Stimulated activated CD4-positive, alpha-beta T cell treated with anti-CD3 and anti-CD28 coated beads, Interleukin-2, amount 100 ng/mL, for 24 hours (primary cell): ENCODE measurements around the gene SELENOF.

Experiments
- DNase-seq, 2 donors: peaks; one replicate each; pipeline ENCODE4 v3.0.0-alpha.2; 2020

SELENOF gene

DNA sequence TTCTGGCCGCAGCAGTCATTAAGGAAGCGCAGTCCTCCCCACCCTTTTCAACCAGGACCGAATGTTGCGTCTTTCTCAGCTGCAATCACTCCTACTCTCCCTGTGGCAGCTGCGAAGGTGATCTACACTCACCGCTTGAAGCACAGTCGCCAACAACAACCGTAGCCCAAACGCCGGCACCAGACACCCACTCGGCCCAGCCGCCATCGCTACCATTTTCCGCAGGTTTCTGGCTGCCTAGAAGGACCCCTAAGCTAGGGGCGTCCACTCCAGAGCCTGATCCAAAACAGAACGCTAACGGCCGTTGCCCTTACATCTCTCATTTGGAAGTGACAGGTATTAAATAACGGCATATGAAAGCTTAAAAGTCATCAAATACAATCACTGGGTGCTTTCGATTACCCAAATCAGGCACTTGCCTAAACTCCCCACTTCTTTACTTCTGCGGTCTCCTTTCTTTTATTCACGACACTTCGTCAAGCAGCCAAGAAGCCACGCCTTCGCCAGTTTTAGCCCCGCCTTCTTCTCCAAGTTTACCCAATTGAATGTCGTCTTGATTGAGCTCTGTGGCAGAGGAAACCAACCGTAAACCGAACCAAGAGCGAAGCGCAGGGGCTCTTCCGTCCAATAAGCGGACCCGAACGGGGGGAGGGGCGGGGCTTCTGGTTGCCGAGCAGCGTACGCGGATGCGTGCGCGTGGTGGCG, at the start of gene SELENOF:
SELENOF (minus strand) TSS at position 231 of the 705 bp plus-strand sequence; CDS start at position 216, 15 bp downstream.
- peak; percentile 99 to 100 for DNase-seq

DNA sequence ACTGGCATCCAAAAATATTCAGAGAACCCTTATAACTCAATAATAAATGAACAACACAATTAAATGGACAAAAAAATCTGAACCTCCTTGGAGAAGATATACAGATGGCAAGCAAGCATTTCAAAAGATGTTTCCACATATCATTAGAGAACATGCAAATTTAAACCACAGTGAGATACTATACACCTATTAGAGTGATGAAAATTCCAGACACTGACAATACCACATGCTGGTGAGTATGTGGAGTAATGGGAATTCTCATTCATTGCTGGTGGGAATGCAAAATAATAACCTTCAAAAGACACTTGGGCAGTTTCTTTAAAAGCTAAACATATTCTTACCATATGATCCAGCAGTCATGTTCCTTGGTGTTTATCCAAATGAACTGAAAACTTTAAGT, 46.6 kb upstream of the SELENOF start:
- DNase-seq = no peak

DNA sequence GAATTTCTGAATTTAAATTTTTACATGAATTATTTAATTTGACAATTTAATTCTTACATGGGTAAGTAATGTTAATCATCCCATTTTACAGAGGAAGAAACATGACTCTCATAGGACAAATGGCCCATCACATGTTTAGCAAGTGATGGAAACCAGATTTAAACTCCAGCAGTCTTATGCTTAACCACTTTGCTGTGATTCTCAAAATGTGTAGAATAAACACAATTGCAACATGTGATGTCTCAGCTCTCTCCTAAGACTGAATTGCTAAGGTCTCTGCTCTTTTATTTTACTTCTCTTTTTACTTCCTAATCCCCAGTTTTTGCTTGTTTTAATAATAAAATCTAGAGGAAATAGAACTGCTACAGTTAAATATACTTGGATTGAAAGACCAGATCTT, 43.3 kb upstream of the SELENOF start:
- no peak for DNase-seq

DNA sequence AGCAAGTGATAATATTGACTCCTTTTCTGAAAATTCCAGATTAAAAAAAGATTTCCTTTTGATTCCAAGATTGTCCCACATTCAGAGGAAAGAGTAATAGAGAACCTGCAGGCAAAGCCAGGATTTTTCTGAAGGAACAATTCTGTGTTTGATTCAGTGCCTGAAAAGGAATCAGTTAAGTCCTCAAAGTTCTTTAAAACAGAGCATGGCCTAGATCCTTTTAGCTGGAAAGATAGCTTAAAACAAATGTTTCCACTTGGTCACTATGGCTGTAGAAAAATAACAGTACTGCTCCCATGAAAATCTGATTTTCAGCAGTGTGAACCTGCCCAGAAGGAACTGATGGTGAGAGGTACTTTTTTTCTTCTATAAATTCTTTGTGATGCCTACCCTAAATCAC, 42.3 kb upstream of the SELENOF start:
- DNase-seq = no peak

DNA sequence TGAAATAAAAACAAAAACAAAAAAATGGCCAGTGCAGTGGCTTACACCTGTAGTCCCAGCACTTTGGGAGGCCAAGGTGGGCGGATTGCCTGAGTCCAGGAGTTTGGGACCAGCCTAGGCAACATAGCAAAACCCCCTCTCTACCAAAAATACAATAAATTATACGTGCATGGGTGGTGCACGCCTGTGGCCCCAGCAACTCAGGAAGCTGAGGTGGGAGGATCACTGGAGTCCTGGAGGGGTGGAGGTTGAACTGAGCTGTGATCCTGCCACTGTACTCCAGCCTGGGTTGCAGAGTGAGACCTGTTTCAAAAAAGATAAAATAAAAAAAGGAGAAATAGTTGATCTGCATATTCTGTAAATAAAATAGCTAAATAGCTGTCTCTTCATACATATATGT, 41.8 kb upstream of the SELENOF start:
- no peak for DNase-seq

DNA sequence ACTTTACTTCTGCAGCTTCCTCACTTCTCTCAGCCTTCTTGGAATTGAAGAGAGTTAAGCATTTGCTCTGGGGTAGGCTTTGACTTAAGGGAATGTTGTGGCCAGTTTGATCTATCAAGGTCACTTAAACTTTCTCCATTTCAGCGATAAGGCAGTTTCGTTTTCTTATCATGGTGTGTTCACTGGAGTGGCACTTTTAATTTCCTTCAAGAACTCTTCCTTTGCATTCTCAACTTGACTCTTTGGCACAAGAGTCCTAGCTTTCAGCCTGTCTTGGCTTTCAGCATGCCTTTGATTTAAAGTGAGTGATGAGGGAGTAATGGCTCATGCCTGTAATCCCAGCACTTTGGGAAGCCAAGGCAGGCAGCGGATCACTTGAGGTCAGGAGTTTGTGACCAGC, 39.2 kb upstream of the SELENOF start:
- DNase-seq = no peak

DNA sequence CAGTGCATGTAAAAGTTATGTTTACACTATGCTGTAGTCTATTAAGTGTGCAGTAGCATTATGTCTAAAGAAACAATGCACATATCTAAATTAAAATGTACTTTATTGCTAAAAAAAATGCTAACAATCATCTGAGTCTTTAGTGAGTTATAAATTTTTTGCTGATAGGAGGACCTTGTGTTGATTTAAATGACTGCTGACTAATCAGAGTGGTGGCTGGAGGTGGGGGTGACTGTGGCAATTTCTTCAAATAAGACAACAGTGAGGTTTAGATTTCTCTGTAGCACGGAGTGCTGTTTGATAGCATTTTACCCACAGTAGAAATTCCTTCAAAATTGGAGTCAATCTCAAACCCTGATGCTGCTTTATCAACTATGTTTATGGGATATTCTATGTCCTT, 37.5 kb upstream of the SELENOF start:
- DNase-seq = no peak

DNA sequence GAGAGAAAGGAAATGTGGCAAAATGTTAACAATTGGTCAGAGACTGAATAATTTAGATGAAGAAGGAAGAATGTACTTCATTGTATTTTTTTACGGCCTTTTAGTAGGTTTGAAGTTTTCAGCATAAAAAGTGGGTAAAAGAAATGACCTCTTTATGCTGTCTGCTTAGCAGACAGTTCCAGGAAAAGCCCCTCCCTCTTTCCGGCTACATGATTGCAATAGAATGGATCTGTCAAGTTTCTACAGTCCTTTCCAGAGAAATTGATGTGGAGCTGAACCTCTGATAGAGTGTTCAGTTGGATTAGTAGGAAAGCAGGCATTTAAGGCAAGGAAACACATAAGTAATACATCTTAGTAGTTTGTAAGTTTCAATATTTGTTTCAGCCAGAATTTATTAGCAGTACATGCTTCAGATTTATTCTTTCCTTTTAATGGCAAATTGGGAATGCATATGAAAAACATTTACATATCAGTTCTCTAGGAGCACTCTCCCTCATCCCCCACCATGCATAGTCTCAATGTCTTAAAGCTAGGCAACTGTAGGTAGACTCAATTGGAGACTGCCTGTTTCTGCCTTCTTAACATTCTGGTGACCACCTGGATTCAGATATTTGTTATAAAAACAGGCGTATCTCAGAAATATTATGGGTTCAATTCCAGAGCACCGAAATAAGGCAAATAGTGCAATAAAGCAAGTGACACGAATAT, 36.9 kb upstream of the SELENOF start:
- no peak for DNase-seq

DNA sequence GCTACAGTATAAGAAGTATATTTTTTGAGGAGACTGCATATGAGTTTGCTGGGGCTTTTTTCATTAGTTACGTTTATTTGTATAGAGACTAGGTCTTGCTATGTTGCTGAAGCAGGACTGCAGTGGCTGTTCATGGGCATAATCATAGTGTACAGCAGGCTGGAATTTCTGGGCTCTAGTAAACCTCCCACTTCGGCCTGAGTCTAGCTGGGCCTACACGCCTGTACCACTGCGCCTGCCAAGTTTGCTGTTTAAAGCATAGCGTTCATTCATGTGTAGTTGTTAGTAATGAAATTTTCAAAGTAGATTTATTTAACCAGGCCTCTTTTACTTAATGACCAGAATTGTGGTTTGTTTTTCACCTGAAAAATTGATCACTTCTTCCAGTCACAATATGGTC, 34.3 kb upstream of the SELENOF start:
- DNase-seq = no peak

DNA sequence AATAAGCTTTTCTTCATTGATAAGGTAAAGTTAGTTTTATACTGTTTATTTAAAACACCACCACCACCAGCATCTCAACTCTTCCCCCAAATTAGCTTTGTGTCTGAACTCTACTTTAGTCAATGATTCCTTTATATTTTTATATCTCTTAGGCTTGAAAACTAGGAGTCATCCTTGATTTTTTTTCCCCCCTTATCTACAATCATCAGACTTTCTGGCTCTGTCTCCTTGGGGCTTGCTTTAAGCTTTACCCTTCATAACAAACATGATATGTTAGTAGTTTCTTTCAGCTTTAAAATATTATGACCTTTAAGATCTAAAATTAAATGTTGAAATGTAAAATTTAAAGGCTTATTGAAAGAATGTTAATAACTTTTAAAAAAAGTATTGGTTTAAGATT, 28.8 kb upstream of the SELENOF start:
- no peak for DNase-seq

DNA sequence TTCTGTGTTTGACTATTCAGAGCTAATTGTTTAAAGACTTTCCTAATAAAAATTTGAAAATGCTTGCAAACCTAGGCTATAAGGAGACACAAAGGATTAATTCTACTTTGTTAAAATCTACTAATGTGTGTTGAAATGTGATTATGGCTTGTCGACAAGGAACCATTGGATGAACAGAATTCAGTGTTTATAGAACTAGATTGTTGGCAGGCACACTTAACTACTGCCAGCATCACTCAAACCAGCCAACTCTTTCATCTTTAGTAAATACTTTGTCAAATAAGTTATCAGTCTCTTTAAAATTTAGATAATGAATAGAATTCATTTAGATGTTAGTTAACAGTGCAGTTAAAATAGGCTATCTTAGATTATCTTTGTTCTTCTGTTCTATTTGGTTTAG, 28.1 kb upstream of the SELENOF start:
- no peak for DNase-seq

DNA sequence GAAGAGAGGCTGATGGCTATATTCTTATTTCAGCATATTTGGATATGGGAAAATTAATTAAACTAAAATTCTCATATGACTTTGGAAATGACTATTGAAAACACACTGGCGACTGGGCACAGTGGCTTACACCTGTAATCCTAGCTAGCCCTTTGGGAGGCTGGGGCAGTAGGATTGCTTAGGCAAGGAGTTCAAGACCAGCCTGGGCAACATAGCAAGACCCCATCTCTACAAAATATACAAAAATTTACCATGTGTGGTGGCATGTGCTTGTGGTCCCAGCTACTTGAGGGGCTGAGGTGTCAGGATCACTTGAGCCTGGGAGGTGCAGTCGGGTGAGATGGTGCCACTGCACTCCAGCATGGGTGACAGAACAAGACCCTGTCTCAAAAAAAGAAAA, 26.7 kb upstream of the SELENOF start:
- no peak for DNase-seq

DNA sequence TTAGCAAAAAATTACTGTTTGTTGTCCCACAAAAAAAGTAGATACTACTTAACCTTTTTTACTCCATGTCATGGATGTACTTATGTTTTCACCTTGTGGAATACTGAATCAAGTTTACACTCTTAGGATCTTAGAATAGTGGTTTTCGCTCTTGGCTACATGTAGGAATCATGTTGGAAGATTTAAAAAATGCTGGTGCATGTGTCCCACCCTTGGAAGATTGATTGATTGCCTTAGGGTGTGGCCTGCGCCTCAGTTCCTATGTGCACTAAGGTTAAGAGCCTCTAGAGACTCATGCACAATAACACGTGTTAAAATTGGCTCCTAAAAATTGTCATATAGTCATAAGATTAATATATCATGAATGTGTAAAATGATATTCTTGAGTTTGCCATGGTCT, 25.5 kb upstream of the SELENOF start:
- no peak for DNase-seq

DNA sequence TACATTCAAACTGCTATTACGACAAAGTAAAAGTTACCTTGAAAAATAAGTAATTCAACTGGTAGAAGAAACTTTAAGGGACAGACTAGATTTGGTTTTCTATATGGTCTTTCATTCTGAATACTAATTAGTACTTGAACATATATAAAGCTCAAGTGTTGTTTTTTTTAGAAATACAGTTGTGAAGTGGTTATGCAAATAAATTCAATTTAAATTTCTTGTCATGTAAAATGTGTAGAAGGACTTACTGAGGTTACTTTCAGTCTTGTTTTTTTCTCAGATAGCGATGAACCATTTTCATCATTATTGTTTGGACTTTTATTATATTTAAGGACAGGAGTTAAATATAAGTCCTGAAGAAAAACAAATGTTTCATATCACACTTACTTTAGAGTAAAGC, 24.9 kb upstream of the SELENOF start:
- no peak for DNase-seq

DNA sequence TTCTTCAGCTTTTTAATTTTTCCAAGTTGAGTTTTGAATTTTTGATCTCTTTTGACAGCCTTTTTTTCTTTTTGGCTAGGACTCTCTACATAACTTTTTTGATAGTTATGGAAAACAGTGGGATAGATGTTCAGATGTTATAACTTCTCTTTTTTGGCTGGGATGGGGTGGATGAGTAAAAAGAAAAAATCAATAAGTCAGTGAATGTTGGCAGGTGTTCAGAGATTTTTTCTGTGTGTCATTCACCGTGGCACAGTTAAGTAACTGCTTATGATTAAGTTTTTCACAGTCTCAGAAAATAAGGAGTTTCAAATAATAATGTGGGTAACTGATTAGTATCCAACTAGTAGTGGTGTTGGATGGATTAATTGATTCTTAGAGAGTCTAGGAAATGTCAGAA, 24.5 kb upstream of the SELENOF start:
- no peak for DNase-seq

DNA sequence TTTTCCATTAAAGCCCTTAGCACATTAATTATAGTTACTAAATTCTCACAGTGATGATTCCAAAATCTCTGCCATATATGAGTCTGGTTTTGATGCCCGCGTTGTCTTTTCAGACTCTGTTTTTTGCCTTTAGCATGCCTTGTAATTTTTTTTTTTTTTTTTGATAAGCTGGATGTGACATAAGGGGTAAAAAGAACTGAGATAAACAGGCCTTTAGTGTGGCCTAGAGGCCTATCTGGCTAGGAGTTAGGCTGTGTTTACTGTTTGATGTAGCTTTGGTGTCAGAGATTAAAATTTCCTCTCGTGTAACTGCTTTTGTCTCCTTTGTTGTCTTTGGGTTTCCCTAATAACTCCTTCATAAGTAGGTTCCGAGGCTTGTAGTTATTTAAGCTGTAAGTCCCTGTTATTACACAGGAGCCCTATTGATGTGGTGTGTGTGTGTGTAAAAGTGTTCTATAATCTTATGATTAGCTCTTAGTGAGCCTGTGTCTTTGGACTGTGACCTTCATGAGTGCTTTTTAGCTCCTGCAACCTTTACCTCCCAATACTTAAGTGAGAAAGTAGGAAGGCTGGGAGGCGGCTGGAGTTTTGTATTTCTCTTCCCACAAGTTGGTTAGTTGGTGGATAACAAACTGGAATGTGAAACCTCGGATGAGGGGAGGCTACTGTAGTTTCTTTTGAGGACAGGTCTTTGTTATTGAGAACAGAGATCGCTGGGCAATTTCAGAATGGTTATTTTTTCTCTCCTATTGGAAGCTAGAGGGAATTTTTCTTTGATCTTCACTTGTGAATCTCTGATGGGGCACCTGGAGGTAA, 19.8 kb upstream of the SELENOF start:
- no peak for DNase-seq

DNA sequence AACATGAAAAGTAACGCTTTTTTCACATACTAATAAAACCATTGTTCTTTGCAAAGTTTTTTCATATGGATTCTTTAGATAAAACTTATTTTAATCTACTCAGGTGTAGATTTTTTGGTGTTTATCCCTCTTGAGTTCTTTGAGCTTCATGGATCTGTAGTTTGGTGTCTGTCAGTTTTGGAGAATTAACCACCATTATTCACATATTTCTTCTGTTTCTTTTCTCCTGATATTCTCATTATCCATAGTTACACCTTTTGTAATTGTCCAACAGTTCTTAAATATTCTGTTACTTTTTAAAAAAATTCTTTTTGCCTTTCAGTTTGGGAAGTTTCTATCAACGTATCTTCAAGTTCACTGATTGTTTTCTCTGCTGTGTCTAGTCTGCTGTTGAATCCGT, 19.1 kb upstream of the SELENOF start:
- no peak for DNase-seq

DNA sequence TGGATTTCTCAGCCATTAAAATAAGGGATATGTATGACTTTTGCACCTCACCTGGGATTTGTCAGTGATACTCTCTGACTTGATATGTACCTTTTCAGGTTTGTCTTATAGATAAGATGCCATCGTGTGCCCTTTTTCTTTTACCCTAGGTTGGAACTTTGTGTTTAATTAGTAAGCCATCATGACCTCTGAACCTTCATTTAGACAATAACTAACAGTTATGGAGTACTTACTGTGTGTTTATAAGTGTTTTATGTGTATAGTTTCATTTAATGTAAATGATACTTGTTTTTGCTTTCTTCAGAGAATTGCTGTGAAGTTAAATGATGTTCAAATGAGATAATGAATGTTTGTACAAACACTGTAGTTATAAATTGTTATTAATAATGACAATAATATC, 14.9 kb upstream of the SELENOF start:
- no peak for DNase-seq

DNA sequence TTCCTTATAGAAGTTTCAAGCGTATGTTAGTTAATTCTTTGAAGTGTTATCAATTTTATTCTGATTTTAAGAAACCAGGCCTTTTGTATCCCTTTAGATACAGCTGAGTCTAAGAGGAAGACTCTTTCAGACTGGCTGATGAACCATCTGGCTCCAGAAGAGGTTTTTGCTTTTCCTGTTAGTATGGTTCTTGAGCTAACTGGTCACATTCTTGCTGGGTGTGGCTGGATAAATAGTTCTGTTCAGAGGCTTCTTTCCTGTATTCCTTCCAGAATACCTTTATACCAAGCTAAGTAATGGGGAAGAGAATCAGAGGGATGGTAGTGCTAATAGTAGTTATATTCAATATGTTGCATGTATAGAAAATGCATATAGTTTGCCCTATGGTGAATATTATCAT, 13.0 kb upstream of the SELENOF start:
- no peak for DNase-seq

DNA sequence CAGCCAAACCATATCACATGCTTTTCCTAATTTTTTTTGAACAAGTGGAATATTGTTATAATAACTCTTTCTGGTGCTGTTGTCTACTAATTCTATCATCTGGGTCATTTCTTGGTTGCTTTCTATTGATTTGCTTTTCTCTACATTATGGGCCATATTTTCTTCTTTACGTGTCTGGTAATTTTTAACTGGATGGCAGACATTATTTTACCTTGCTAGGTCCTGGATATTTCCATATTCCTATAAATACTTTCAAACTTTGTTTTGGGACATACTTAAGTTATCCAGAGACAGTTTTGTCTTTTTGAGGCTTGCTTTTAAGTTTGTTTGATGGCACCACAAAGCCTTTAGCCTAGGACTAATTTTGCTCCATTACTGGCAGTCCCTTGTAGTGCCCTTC, 11.8 kb upstream of the SELENOF start:
- DNase-seq = no peak

DNA sequence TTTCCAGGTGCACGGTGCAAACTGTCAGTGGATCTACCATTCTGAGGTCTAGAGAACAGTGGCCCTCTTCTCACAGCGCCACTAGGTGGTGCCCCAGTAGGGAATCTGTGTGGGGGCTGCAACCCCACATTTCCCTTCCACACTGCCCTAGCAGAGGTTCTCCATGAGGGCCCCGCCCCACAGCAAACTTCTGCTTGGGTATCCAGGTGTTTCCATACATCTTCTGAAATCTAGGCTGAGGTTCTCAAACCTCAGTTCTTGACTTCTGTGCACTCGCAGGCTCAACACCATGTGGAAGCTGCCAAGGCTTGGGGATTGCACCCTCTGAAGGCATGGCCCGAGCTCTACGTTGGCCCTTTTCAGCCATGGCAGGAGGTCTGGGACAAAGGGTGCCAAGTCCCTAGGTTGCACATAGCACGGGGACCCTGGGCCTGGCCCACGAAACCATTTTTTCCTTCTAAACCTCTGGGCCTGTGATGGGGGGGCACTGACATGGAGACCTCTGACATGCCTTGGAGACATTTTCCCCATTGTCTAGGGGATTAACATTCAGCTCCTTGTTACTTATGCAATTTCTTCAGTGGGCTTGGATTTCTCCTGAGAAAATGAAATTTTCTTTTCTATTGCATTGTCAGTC, 10.5 kb upstream of the SELENOF start:
- no peak for DNase-seq

DNA sequence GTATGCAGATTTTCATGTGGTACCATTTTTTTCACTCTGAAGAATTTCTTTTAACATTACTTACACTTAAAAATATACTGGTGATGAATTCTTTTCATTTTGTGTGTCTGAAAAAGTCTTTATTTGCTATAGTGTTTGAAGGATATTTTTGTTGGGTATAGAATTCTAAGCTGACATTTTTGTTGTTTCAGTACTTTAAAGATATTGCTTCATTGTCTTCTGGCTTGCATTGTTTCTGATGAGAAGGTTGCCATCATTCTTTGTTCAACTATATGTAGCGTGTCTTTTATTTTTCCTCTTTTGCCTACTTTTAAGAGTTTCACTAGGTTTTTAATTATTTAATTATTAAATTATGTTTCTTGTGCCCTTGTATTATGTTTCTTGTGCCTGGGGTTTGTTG, 8.5 kb upstream of the SELENOF start:
- DNase-seq = no peak

DNA sequence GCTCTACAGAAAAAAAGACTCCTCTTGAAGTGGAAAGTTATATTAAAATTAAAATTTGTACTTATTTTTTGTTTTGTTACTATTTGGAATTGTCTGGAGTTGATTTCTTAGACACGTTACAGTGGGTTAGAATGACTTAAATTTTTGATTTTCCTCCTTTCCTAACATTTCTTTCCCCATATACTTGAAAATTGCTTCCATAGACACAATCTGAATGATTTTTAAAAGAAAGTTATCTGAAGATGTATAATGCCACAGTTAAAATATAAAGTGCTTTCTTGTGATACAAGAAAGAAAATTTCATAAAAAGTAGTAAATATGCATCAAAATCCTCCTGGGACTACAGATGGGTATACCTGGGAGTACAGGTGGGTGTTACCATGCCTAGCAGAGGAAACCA, 2.8 kb upstream of the SELENOF start:
- DNase-seq = no peak
